ENCODE data around the gene IL11.
"Not testable (repeated sequence)": the region's sequence is repeated elsewhere in the genome, so short reads cannot be mapped to it uniquely, and the experiment has no call there.

Gene IL11

GRCh38 chr19:55370305-55370988, at the start of gene IL11:
IL11 (minus strand) TSS chr19:55370463; CDS start chr19:55370310, 153 bp downstream.
- DNase-seq (ENCODE audit: low spot score), result no peak

DNA sequence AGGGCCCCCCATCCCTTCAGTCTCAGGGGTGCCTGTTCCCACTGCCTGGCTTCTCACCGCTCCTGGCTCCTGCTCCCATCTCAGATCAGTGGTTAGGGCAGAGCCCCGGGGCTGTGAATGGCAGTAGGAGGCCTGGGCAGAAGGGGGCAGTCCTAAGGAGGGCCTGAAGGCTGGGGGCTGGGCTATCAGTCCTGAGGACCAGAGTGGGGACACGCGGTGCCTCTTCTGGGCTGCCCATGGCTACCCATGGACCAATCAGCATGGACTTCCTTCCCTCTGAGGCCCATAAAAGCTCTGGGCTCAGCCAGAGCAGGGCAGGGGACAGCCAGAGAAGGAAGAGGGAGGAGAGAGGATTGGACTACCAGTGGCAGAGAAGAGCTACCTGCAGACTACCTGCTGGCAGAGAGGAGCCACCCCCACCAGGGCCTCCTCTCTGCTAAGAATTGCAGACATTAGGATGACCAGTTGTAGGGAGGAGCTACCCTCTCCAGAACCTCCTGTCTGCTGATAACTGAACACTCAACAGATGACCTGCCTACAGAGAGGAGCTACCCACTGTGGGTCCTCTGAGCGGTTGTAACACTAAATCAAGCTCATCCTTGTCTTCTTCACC, 49.5 kb upstream of the IL11 start:
- no peak for DNase-seq (ENCODE audit: low spot score)

DNA sequence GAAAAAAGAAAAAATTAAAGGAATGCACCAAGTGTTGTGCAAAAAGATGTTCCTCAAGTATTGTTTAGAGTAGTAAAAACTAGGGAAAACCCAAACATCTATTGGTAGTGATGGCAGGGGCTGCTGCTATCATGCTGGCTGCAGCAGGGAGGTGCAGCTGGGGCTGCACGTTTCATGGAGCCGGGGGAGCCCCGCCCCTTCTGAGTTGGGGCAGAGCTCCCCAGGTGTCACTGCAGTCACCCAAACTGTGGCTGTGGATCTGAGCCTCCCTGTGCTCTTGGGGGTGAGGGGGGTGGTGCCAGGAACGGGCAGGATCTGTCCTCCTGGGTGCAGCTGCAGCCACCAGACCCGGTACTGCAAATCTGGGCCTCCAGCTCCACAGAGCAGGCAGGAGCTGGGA, 48.8 kb upstream of the IL11 start:
- no peak for DNase-seq (ENCODE audit: low spot score)

- peak; percentile 85 for DNase-seq (ENCODE audit: low spot score)
Measured at GRCh38 chr19:55418185-55418584, 47.9 kb upstream of the IL11 start.

GRCh38 chr19:55410168-55410567, 39.9 kb upstream of the IL11 start:
- no peak for DNase-seq (ENCODE audit: low spot score)

GRCh38 chr19:55409179-55409578, 38.9 kb upstream of the IL11 start:
- not testable (repeated sequence) for DNase-seq (ENCODE audit: low spot score)

GRCh38 chr19:55408533-55408872, 38.2 kb upstream of the IL11 start:
- no peak for DNase-seq (ENCODE audit: low spot score)

GRCh38 chr19:55407800-55408532, 37.7 kb upstream of the IL11 start:
- peak; percentile 99 for DNase-seq (ENCODE audit: low spot score)

GRCh38 chr19:55407550-55407799, 37.2 kb upstream of the IL11 start, which contains the start of gene UBE2S:
UBE2S (minus strand) TSS chr19:55407788; CDS start chr19:55407589, 199 bp downstream.
- not testable (repeated sequence) for DNase-seq (ENCODE audit: low spot score)

GRCh38 chr19:55406826-55407549, 36.7 kb upstream of the IL11 start:
- DNase-seq (ENCODE audit: low spot score), result no peak

DNA sequence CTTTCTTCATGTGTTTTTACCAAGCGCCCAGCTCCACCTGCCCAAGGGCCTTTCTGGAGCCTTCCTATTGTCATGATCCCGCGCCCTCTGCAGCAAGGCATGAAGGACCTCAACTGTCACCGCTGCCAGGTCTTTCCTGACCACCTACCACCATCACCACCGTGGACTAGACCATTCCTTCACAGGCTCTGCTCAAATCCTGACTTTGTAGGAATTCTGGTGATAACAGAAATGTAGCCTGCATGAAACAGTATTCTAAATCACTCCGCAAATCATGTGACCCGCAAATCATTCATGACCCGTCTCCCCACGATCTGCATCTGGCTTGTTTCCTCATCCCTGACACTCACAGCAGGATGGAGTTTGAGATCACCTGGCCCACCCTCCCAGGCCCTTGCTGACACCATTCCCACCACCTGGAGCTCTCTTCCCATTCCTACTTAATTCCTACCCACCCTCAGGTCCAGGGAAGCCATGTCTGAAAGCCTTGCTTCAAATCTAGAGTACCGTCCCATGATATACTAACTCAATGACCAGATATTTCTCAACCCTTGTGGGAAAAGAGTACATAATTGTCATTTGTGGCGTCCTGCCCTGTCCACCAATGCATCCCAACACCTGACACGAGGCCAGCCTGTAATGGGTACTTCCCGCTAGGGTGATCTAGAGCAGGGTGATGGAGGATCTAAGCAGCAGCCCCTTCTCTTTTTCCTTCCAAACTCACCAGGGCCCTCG, 36.0 kb upstream of the IL11 start:
- no peak for DNase-seq (ENCODE audit: low spot score)

- DNase-seq (ENCODE audit: low spot score), result no peak
Measured at GRCh38 chr19:55405638-55406037, 35.4 kb upstream of the IL11 start.

- DNase-seq (ENCODE audit: low spot score), result no peak
Measured at GRCh38 chr19:55402509-55402908, 32.2 kb upstream of the IL11 start.

DNA sequence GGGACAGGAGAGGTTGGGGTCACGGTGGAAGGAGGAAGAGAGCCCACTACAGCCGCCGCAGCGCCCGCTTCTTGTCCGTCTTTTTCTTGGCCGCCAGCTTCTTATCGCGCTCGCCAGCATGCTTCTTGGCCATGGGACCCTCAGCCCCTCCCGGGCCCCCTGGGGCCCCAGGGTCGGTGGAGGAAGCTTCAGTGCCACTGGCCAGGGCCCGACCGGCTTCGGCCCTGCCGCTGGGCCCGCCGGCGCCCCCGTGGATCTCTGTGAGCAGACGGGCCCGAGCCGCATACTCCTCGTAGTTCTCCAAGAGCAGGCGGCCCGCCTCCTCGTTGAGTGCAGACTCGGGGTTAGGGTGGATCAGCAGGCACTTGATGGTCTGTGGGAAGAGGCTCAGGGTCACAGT, 31.1 kb upstream of the IL11 start:
- not testable (repeated sequence) for DNase-seq (ENCODE audit: low spot score)

GRCh38 chr19:55400281-55401087, 30.2 kb upstream of the IL11 start:
- DNase-seq (ENCODE audit: low spot score), result no peak

DNA sequence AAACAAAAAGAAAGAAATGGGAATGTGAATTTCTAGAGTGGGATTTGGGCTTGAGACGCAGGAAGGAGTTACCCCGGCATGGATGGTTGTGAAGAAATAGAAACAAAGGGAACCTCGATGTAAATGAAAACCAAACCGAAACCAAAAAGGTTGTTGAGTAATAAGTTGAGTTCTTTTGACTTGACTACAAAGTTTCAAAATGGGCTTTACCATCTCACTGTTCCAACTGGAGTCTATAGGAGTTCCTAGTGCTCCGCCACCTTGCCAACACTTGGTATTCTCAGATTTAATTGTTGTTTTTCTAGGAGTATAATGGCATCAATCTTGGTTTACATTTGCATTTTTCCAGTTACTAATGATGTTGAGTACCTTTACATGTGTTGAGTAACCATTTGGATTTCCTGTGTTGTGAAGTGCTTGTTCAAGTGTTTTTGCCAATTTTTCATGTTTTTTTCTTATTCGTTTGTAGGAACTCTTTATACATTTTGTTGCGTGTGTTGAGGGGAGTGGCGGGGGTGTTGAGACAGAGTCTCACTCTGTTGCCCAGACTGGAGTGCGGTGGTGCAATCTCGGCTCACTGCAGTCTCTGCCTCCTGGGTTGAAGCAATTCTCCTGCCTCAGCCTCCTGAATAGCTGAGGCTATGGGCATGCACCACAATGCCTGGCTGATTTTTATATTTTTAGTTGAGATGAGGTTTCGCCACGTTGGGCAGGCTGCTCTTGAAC, 28.1 kb upstream of the IL11 start:
- DNase-seq (ENCODE audit: low spot score), result no peak

GRCh38 chr19:55392820-55393761, 22.8 kb upstream of the IL11 start:
- no peak for DNase-seq (ENCODE audit: low spot score)

- DNase-seq (ENCODE audit: low spot score), result no peak
Measured at GRCh38 chr19:55391702-55392615, 21.7 kb upstream of the IL11 start.

Data from globus pallidus (tissue), 1 donor.